ENCODE results near the gene PDLIM1. TPM values are rescaled to one million over a fixed set of nuclear protein-coding genes. Genes with fewer than 3 reads are reported as not detected.

PDLIM1 gene
- total and polyA plus RNA-seq, 10 of the 15 experiments (the other 5 are each of a cell fraction or from before 2014, with no cell fraction given) = 95.7 to 714 (median 309) TPM

DNA sequence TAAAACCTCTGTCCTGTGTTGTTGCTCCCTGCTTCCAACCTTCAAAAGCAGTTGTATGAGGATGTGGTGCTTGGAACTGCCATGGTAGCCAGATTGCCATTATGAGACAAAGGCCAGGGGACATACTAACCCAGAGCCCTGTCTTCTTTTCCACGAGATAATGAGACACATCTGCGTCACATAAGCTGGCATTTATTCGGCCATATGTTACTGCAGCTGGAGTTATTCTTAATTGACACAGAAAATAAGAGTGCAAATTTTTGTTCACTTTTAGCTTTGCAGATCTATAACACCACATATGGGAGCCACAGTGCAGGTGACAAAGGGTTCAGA is 15.5 kb upstream of the PDLIM1 start:
- in situ Hi-C loops (cut with MboI) = no loop called here
- ChIA-PET RAD21 (ENCODE audit: unreplicated experiment) (no interaction called here), POLR2A (interaction anchor here (1.5 kb wide), 1 partner anchor 11 kb away, joined by 4 read pairs; no protein-coding TSS in a partner anchor), CTCF (interaction anchor here (0.6 to 1.6 kb wide), 4 partner anchors 8 to 59 kb away, joined by 3 to 6 read pairs (median 4); no protein-coding TSS in a partner anchor), SMC1A (ENCODE audit: uncharacterized antibody, unreplicated experiment) (interaction anchor here (0.7 to 1.4 kb wide), 5 partner anchors 9 to 535 kb away, joined by 3 to 4 read pairs (median 3); no protein-coding TSS in a partner anchor)
- H4K20me1 ChIP-seq (ENCODE audit: control insufficient read depth, insufficient read depth) = no peaks in the 10 kb centered on the region
- no peaks in the 10 kb centered on the region for H3K36me3 ChIP-seq (ENCODE audit: control insufficient read depth in 2 of 2, insufficient read depth in 2 of 2, low read length in 1 of 2)
- H3K4me2 ChIP-seq (ENCODE audit: control insufficient read depth, insufficient read depth) = no peak overlapping the region
- ATAC-seq (no peak), FAIRE-seq (no peak), DNase-seq (ENCODE audit: low read depth, low spot score) (no peak)
- BruUV-seq (replicated peaks) = no TSS peak
- H3K4me1 ChIP-seq (ENCODE audit: control insufficient read depth, insufficient read depth, low read length) = peaks cover 25% of the 10 kb centered on the region
- no peak overlapping the region for H3K4me3 ChIP-seq
- no peak overlapping the region for H3K27ac ChIP-seq (ENCODE audit: control insufficient read depth, insufficient read depth)
- H3K27me3 ChIP-seq (replicated peaks in 1 of 2; ENCODE audit: control insufficient read depth in 2 of 2, insufficient read depth in 2 of 2, low read length in 1 of 2) = no peaks in the 10 kb centered on the region
- WGBS (ENCODE audit: insufficient coverage, insufficient replicate concordance, low lambda C conversion rate, missing lambda C conversion rate) = 90% methylated on average over 3 of the region's 3 CpGs
- no peaks in the 10 kb centered on the region for H3K9me3 ChIP-seq (replicated peaks; ENCODE audit: control insufficient read depth, insufficient read depth, low read length)
- no peak overlapping the region for H3K9ac ChIP-seq (ENCODE audit: control insufficient read depth, insufficient read depth, low read length)
- intact Hi-C loops (cut with micrococcal nuclease; ENCODE audit: unreplicated experiment) = no loop called here
- no peaks in the 10 kb centered on the region for H3K79me2 ChIP-seq (ENCODE audit: control insufficient read depth, insufficient read depth, low read length)
- no peak overlapping the region for H2AFZ ChIP-seq (ENCODE audit: control insufficient read depth, low read depth, low read length)
- TF ChIP-seq ZNF217 (IDR thresholded peaks at IDR 0.05) = no peak
- TF ChIP-seq, protein P1, sequence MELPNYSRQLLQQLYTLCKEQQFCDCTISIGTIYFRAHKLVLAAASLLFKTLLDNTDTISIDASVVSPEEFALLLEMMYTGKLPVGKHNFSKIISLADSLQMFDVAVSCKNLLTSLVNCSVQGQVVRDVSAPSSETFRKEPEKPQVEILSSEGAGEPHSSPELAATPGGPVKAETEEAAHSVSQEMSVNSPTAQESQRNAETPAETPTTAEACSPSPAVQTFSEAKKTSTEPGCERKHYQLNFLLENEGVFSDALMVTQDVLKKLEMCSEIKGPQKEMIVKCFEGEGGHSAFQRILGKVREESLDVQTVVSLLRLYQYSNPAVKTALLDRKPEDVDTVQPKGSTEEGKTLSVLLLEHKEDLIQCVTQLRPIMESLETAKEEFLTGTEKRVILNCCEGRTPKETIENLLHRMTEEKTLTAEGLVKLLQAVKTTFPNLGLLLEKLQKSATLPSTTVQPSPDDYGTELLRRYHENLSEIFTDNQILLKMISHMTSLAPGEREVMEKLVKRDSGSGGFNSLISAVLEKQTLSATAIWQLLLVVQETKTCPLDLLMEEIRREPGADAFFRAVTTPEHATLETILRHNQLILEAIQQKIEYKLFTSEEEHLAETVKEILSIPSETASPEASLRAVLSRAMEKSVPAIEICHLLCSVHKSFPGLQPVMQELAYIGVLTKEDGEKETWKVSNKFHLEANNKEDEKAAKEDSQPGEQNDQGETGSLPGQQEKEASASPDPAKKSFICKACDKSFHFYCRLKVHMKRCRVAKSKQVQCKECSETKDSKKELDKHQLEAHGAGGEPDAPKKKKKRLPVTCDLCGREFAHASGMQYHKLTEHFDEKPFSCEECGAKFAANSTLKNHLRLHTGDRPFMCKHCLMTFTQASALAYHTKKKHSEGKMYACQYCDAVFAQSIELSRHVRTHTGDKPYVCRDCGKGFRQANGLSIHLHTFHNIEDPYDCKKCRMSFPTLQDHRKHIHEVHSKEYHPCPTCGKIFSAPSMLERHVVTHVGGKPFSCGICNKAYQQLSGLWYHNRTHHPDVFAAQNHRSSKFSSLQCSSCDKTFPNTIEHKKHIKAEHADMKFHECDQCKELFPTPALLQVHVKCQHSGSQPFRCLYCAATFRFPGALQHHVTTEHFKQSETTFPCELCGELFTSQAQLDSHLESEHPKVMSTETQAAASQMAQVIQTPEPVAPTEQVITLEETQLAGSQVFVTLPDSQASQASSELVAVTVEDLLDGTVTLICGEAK (IDR thresholded peaks at IDR 0.05; ENCODE audit: borderline replicate concordance) = no peak
- no peak for TF ChIP-seq HDGF (IDR thresholded peaks at IDR 0.05)
- TF ChIP-seq RBBP5 (conservative IDR thresholded peaks at IDR 0.05) = no peak
- TF ChIP-seq SMC3 (IDR thresholded peaks at IDR 0.05; ENCODE audit: borderline replicate concordance, low read length) = no peak
- TF ChIP-seq, protein P2, sequence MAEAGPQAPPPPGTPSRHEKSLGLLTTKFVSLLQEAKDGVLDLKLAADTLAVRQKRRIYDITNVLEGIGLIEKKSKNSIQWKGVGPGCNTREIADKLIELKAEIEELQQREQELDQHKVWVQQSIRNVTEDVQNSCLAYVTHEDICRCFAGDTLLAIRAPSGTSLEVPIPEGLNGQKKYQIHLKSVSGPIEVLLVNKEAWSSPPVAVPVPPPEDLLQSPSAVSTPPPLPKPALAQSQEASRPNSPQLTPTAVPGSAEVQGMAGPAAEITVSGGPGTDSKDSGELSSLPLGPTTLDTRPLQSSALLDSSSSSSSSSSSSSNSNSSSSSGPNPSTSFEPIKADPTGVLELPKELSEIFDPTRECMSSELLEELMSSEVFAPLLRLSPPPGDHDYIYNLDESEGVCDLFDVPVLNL (IDR thresholded peaks at IDR 0.05; ENCODE audit: low read depth, low read length) = no peak
- no peak for TF ChIP-seq EED (IDR thresholded peaks at IDR 0.05; ENCODE audit: low read depth)
- TF ChIP-seq, protein P3, sequence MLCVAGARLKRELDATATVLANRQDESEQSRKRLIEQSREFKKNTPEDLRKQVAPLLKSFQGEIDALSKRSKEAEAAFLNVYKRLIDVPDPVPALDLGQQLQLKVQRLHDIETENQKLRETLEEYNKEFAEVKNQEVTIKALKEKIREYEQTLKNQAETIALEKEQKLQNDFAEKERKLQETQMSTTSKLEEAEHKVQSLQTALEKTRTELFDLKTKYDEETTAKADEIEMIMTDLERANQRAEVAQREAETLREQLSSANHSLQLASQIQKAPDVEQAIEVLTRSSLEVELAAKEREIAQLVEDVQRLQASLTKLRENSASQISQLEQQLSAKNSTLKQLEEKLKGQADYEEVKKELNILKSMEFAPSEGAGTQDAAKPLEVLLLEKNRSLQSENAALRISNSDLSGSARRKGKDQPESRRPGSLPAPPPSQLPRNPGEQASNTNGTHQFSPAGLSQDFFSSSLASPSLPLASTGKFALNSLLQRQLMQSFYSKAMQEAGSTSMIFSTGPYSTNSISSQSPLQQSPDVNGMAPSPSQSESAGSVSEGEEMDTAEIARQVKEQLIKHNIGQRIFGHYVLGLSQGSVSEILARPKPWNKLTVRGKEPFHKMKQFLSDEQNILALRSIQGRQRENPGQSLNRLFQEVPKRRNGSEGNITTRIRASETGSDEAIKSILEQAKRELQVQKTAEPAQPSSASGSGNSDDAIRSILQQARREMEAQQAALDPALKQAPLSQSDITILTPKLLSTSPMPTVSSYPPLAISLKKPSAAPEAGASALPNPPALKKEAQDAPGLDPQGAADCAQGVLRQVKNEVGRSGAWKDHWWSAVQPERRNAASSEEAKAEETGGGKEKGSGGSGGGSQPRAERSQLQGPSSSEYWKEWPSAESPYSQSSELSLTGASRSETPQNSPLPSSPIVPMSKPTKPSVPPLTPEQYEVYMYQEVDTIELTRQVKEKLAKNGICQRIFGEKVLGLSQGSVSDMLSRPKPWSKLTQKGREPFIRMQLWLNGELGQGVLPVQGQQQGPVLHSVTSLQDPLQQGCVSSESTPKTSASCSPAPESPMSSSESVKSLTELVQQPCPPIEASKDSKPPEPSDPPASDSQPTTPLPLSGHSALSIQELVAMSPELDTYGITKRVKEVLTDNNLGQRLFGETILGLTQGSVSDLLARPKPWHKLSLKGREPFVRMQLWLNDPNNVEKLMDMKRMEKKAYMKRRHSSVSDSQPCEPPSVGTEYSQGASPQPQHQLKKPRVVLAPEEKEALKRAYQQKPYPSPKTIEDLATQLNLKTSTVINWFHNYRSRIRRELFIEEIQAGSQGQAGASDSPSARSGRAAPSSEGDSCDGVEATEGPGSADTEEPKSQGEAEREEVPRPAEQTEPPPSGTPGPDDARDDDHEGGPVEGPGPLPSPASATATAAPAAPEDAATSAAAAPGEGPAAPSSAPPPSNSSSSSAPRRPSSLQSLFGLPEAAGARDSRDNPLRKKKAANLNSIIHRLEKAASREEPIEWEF (IDR thresholded peaks at IDR 0.05; ENCODE audit: insufficient replicate concordance, low read depth, low read length) = no peak
- no peak for TF ChIP-seq CREM (IDR thresholded peaks at IDR 0.05; ENCODE audit: low read depth)
- TF ChIP-seq SUPT20H (IDR thresholded peaks at IDR 0.05; ENCODE audit: borderline replicate concordance, control insufficient read depth, low read depth, low read length) = no peak
- TF ChIP-seq KAT2A (conservative IDR thresholded peaks at IDR 0.05; ENCODE audit: control insufficient read depth, low read depth, low read length) = no peak
- no peak for TF ChIP-seq ZSCAN29 (IDR thresholded peaks at IDR 0.05)
- TF ChIP-seq, protein P4, sequence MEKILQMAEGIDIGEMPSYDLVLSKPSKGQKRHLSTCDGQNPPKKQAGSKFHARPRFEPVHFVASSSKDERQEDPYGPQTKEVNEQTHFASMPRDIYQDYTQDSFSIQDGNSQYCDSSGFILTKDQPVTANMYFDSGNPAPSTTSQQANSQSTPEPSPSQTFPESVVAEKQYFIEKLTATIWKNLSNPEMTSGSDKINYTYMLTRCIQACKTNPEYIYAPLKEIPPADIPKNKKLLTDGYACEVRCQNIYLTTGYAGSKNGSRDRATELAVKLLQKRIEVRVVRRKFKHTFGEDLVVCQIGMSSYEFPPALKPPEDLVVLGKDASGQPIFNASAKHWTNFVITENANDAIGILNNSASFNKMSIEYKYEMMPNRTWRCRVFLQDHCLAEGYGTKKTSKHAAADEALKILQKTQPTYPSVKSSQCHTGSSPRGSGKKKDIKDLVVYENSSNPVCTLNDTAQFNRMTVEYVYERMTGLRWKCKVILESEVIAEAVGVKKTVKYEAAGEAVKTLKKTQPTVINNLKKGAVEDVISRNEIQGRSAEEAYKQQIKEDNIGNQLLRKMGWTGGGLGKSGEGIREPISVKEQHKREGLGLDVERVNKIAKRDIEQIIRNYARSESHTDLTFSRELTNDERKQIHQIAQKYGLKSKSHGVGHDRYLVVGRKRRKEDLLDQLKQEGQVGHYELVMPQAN (conservative IDR thresholded peaks at IDR 0.05) = no peak

Data from GM12878 (cell line).